Measurements from ENCODE around the gene TBCD. TPM values are rescaled to one million over a fixed set of nuclear protein-coding genes. Genes with fewer than 3 reads are reported as not detected.

The TBCD gene
- polyA plus RNA-seq, 1 experiment = 38.6 TPM

DNA sequence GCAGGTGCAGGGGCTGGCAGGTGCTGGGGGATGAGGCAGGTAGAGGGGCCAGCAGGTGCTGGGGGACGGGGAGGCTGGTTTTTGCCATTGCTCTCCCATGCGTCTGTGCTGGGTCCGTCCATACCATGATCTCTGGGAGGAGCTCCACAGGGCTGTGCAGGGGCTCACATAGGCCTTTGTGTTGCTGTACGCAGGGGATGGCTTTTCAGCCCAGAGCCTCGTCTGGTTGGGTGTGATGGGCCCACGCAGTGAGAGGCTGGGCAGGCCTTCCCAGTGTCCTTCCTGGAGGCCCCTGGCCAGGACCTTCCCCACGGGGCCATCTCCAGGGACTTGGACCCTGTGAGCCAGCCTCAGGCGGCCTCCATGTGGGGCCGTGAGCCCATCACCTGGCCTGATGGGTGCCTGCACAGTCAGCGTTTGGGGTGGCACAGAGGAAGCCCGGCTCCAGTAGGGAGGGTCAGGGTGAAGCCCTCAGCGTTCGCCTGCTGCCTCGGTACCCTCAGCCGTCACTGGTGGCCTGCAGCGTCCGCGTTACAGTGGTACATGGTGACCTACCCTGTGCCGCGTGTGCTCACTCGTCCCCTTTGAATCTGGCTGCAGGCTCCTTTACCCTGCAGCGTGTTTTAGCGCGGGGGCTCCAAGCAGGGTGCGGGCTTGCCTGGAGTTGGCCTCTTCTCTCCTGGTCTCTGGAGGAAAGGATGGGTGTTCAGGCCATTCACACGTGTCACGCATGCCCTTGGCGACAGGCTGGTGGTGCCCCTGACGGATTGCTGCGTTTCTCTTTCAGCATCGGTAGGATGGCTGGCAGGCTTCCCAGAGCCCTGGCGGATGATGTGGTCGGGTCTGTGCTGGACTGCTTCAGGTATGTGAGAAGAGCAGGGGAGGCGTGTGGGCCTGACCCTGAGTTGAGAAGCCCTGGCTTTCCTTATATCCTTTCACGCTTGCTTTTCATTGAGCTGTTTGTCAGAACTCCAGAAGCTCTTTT, 57.3 kb downstream of the TBCD start:
- H3K4me3 ChIP-seq (ENCODE audit: low read depth, low read length) = no peak overlapping the region
- no peak for DNase-seq (ENCODE audit: low read depth)
- ChIA-PET CTCF (no interaction called here), POLR2A (no interaction called here)
- peaks cover 13% of the 10 kb centered on the region for H3K36me3 ChIP-seq (ENCODE audit: control insufficient read depth, insufficient read depth, low read length)
- TF ChIP-seq, protein P1, sequence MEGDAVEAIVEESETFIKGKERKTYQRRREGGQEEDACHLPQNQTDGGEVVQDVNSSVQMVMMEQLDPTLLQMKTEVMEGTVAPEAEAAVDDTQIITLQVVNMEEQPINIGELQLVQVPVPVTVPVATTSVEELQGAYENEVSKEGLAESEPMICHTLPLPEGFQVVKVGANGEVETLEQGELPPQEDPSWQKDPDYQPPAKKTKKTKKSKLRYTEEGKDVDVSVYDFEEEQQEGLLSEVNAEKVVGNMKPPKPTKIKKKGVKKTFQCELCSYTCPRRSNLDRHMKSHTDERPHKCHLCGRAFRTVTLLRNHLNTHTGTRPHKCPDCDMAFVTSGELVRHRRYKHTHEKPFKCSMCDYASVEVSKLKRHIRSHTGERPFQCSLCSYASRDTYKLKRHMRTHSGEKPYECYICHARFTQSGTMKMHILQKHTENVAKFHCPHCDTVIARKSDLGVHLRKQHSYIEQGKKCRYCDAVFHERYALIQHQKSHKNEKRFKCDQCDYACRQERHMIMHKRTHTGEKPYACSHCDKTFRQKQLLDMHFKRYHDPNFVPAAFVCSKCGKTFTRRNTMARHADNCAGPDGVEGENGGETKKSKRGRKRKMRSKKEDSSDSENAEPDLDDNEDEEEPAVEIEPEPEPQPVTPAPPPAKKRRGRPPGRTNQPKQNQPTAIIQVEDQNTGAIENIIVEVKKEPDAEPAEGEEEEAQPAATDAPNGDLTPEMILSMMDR (IDR thresholded peaks at IDR 0.05; ENCODE audit: insufficient read depth, low read depth, low read length) = no peak
- H3K27me3 ChIP-seq (ENCODE audit: control insufficient read depth, insufficient read depth, low read length) = no peaks in the 10 kb centered on the region

DNA sequence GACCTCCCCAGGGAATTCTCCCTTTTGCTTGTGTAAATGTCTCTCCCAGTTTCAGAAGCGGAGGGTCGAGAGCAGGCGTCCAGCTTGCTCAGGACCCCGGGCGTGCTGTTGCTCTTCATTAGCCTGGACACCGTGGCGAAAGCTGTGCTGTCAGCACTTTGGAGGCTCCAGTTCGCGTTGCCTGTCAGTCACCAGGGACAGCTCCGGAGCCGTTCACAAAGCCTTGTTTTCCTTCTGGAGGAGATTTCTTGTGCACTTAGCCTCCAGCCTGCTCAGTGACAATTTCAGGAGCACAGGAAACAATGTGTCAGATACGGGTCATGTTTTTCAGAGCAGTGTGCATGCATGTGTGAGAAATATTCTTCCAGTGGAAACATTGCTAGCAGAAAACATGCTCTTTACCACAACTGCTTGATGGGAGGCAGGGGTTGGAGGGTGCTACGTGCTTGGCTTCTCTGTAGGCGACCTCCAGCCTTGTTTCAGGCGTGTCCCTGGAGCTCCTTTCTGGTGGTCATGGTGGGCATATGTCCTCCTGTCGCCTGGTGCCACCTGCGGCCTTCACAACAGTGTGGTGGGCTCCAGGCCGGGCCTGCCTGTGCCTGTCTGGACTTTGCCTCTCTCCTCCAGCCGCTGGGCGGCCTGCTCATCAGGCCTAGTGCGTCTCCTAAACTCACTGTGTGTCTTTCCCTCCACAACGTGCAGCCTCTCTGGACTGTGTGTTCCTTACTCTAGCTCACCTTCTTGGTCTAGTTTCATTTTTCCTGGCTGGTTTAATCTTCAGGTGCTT, 59.0 kb downstream of the TBCD start:
- POLR2A ChIA-PET = no interaction called here
- Histone ChIP-seq H3K36me3 (ENCODE audit: control insufficient read depth, insufficient read depth, low read length) (peaks cover 18% of the 10 kb centered on the region), H3K27me3 (ENCODE audit: control insufficient read depth, insufficient read depth, low read length) (no peaks in the 10 kb centered on the region), H3K4me3 (ENCODE audit: low read depth, low read length) (no peak overlapping the region)
- CTCF ChIA-PET = interaction anchor here (0.8 kb wide), 1 partner anchor 29 kb away, joined by 3 read pairs; no protein-coding TSS in a partner anchor
- DNase-seq (ENCODE audit: low read depth) = no peak
- TF ChIP-seq, protein P1 (IDR thresholded peaks at IDR 0.05; ENCODE audit: insufficient read depth, low read depth, low read length) = no peak

DNA sequence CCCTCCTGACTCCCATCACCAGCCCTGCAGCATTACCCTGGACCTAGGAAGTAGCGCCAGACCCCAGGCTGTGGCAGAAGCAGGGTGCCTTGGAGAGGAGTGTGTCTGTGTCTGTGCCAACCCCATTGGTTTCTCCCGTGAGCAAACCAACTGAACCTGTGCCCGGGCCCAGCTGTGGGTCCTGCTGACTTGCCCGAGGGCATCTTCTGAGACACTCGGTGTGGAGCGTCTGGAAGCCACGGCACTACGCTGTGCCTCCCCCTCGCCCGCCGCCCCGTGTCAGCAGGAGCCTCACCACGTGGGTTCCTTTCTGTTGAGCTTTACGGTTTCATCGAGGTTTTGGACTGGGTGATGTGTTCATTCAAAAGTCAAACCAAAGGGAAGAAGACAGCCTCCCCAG, 60.2 kb downstream of the TBCD start:
- TF ChIP-seq, protein P1 (IDR thresholded peaks at IDR 0.05; ENCODE audit: insufficient read depth, low read depth, low read length) = no peak
- CTCF ChIA-PET = no interaction called here
- Histone ChIP-seq H3K4me3 (ENCODE audit: low read depth, low read length) (no peak overlapping the region), H3K27me3 (ENCODE audit: control insufficient read depth, insufficient read depth, low read length) (no peaks in the 10 kb centered on the region), H3K36me3 (ENCODE audit: control insufficient read depth, insufficient read depth, low read length) (peaks cover 16% of the 10 kb centered on the region)
- no peak for DNase-seq (ENCODE audit: low read depth)
- POLR2A ChIA-PET = no interaction called here

DNA sequence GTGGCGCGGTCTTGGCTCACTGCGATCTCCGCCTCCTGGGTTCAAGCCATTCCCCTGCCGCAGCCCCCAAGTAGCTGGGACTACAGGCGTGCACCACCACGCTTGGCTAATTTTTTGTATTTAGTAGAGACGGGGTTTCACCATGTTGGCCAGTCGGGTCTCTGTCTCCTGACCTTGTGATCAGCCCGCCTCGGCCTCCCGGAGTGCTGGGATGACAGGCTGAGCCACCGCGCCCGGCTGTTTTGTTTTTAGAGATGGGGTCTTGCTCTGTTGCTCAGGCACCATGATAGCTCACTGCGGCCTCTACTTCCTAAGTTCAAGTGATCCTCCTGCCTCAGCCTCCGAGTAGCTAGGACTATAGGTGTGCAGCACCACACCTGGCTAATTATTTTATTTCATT, 60.7 kb downstream of the TBCD start:
- POLR2A ChIA-PET = no interaction called here
- TF ChIP-seq, protein P1 (IDR thresholded peaks at IDR 0.05; ENCODE audit: insufficient read depth, low read depth, low read length) = no peak
- CTCF ChIA-PET = interaction anchor here (1.0 kb wide), 1 partner anchor 10 kb away, joined by 3 read pairs; no protein-coding TSS in a partner anchor
- no peak for DNase-seq (ENCODE audit: low read depth)
- H3K36me3 ChIP-seq (ENCODE audit: control insufficient read depth, insufficient read depth, low read length) = peaks cover 16% of the 10 kb centered on the region
- no peak overlapping the region for H3K4me3 ChIP-seq (ENCODE audit: low read depth, low read length)
- no peaks in the 10 kb centered on the region for H3K27me3 ChIP-seq (ENCODE audit: control insufficient read depth, insufficient read depth, low read length)
